ENCODE results near the gene ARMC5.
A peak's percentile ranks its signal among the peaks of the same experiment; 100 is the strongest.

The ARMC5 gene

GRCh38 chr16:31464348-31464769, 5.1 kb downstream of the ARMC5 start:
- DNase-seq: no peak

GRCh38 chr16:31464781-31465260, 5.5 kb downstream of the ARMC5 start:
- DNase-seq: no peak

GRCh38 chr16:31465788-31466370, 6.6 kb downstream of the ARMC5 start:
- DNase-seq: no peak

- DNase-seq: no peak
Observed at GRCh38 chr16:31466381-31466841, 7.1 kb downstream of the ARMC5 start.

- DNase-seq: no peak
Observed at GRCh38 chr16:31467151-31467773, 8.0 kb downstream of the ARMC5 start.

GRCh38 chr16:31467858-31468257, 8.6 kb downstream of the ARMC5 start:
- DNase-seq: no peak

- no peak for DNase-seq
Observed at GRCh38 chr16:31470615-31471014, 11.3 kb downstream of the ARMC5 start.

GRCh38 chr16:31471241-31471874, 12.1 kb downstream of the ARMC5 start:
- DNase-seq: no peak

GRCh38 chr16:31471875-31472708, 12.8 kb downstream of the ARMC5 start, which contains the start of gene TGFB1I1:
Gene TGFB1I1, plus strand, starts transcription at chr16:31472152. Its CDS starts 37 bp downstream, at chr16:31472189.
- DNase-seq: no peak

- peak; percentile 91 for DNase-seq
Observed at GRCh38 chr16:31472709-31473203, 13.5 kb downstream of the ARMC5 start.

GRCh38 chr16:31473264-31473984, 14.1 kb downstream of the ARMC5 start:
- no peak for DNase-seq

- DNase-seq: peak; percentile 60
Observed at GRCh38 chr16:31474173-31474714, 14.9 kb downstream of the ARMC5 start.

- no peak for DNase-seq
Observed at GRCh38 chr16:31474773-31475738, 15.8 kb downstream of the ARMC5 start.

GRCh38 chr16:31475946-31476302, 16.6 kb downstream of the ARMC5 start:
- peak; percentile 54 for DNase-seq

GRCh38 chr16:31476303-31477219, 17.3 kb downstream of the ARMC5 start:
- peak; percentile 85 for DNase-seq

GRCh38 chr16:31477220-31478216, 18.2 kb downstream of the ARMC5 start:
- peak; percentile 70 for DNase-seq

- DNase-seq: no peak
Observed at GRCh38 chr16:31478956-31479355, 19.7 kb downstream of the ARMC5 start.

GRCh38 chr16:31479751-31480150, 20.4 kb downstream of the ARMC5 start:
- DNase-seq: no peak

Data from hematopoietic multipotent progenitor cell treated with erythropoietin and hydrocortisone succinate and interleukin-3 and kit ligand, for 8 days (in vitro differentiated cells).